SK-N-SH treated with all-trans-retinoic acid at 6 μM for 48 hours (cell line): ENCODE results near the gene SPINK13.

ENCODE experiments used
- ATAC-seq: fragments of 200-7000 bp; cut with Tn5 transposase; 3 replicates; pipeline ENCODE4 v1.9.1; 2020; ENCODE audit warnings: mild to moderate bottlenecking, moderate library complexity
- ARNTL ChIP-seq: fragments of 450-650 bp; formaldehyde crosslinking; IDR thresholded peaks from 2 replicates; pipeline ENCODE4 v1.5.0; 2020; ENCODE audit warnings: low read depth, mild to moderate bottlenecking, moderate library complexity, borderline replicate concordance
- BACH2 ChIP-seq: fragments of 250-450 bp; sonication (Bioruptor Pico); IDR thresholded peaks from 2 replicates; pipeline ENCODE4 v1.9.0; 2021; ENCODE audit warnings: mild to moderate bottlenecking, borderline replicate concordance
- CSRNP3 ChIP-seq: fragments of 250-450 bp; sonication (Bioruptor Pico); IDR thresholded peaks from 2 replicates; pipeline ENCODE4 v1.5.1; 2021; ENCODE audit warnings: mild to moderate bottlenecking, moderate library complexity
- ESRRG ChIP-seq: fragments of 250-450 bp; sonication (Bioruptor Pico); IDR thresholded peaks from 2 replicates; pipeline ENCODE4 v1.6.1; 2021; ENCODE audit warnings: mild to moderate bottlenecking
- ISL1 ChIP-seq: fragments of 250-450 bp; sonication (Bioruptor Pico); IDR thresholded peaks from 2 replicates; pipeline ENCODE4 v2.1.2; 2022; ENCODE audit warnings: mild to moderate bottlenecking, moderate library complexity
- OSR1 ChIP-seq: fragments of 250-450 bp; sonication (Bioruptor Pico); IDR thresholded peaks from 2 replicates; pipeline ENCODE4 v1.8.0; 2022; ENCODE audit warnings: moderate library complexity, mild to moderate bottlenecking, inconsistent platforms
- PATZ1 ChIP-seq: fragments of 250-450 bp; sonication (Bioruptor Pico); IDR thresholded peaks from 2 replicates; pipeline ENCODE4 v1.8.0; 2020; ENCODE audit warnings: mild to moderate bottlenecking, moderate library complexity, borderline replicate concordance
- POU6F1 ChIP-seq: fragments of 250-450 bp; sonication (Bioruptor Pico); IDR thresholded peaks from 2 replicates; pipeline ENCODE4 v1.8.0; 2021; ENCODE audit warnings: low read depth, mild to moderate bottlenecking, moderate library complexity, borderline replicate concordance
- PPARA ChIP-seq: fragments of 250-450 bp; sonication (Bioruptor Pico); IDR thresholded peaks from 2 replicates; pipeline ENCODE4 v1.5.0; 2020; ENCODE audit warnings: mild to moderate bottlenecking, borderline replicate concordance
- RARB ChIP-seq: fragments of 250-450 bp; sonication (Bioruptor Pico); IDR thresholded peaks from 2 replicates; pipeline ENCODE4 v1.8.0; 2021; ENCODE audit warnings: mild to moderate bottlenecking, moderate library complexity
- SNAI2 ChIP-seq: fragments of 250-450 bp; sonication (Bioruptor Pico); IDR thresholded peaks from 2 replicates; pipeline ENCODE4 v1.5.0; 2020; ENCODE audit warnings: mild to moderate bottlenecking, moderate library complexity
- ZFP30 ChIP-seq: fragments of 450-650 bp; formaldehyde crosslinking; IDR thresholded peaks from 2 replicates; pipeline ENCODE4 v1.5.0; 2022; ENCODE audit warnings: mild to moderate bottlenecking, moderate library complexity
- ZNF565 ChIP-seq: fragments of 450-650 bp; formaldehyde crosslinking; conservative IDR thresholded peaks from 2 replicates; pipeline ENCODE4 v1.5.0; 2020; ENCODE audit warnings: low read depth, mild to moderate bottlenecking, moderate library complexity
- ZNF70 ChIP-seq: fragments of 450-650 bp; formaldehyde crosslinking; IDR thresholded peaks from 2 replicates; pipeline ENCODE4 v1.5.0; 2020; ENCODE audit warnings: mild to moderate bottlenecking, moderate library complexity
- ZNF8 ChIP-seq: fragments of 450-650 bp; formaldehyde crosslinking; IDR thresholded peaks from 2 replicates; pipeline ENCODE4 v1.5.0; 2020; ENCODE audit warnings: mild to moderate bottlenecking, moderate library complexity
- TF ChIP-seq, protein P1 (sequence below): fragments of 250-450 bp; sonication (Bioruptor Pico); IDR thresholded peaks from 2 replicates; pipeline ENCODE4 v1.5.0; 2020; ENCODE audit warnings: mild to moderate bottlenecking, moderate library complexity

The SPINK13 gene

GRCh38 chr5:148248894-148249293, 19.7 kb upstream of the SPINK13 start:
- ATAC-seq, result no peak

GRCh38 chr5:148255456-148255855, 13.1 kb upstream of the SPINK13 start:
- no peak for TF ChIP-seq CSRNP3
- no peak for TF ChIP-seq ZNF70 (CRISPR knock-in tag)
- no peak for TF ChIP-seq PPARA (CRISPR knock-in tag)
- TF ChIP-seq PATZ1 (CRISPR knock-in tag), result no peak
- TF ChIP-seq ZNF8 (CRISPR knock-in tag), result no peak
- no peak for TF ChIP-seq ARNTL (CRISPR knock-in tag)
- TF ChIP-seq ESRRG (CRISPR knock-in tag), result no peak
- TF ChIP-seq, protein P1, sequence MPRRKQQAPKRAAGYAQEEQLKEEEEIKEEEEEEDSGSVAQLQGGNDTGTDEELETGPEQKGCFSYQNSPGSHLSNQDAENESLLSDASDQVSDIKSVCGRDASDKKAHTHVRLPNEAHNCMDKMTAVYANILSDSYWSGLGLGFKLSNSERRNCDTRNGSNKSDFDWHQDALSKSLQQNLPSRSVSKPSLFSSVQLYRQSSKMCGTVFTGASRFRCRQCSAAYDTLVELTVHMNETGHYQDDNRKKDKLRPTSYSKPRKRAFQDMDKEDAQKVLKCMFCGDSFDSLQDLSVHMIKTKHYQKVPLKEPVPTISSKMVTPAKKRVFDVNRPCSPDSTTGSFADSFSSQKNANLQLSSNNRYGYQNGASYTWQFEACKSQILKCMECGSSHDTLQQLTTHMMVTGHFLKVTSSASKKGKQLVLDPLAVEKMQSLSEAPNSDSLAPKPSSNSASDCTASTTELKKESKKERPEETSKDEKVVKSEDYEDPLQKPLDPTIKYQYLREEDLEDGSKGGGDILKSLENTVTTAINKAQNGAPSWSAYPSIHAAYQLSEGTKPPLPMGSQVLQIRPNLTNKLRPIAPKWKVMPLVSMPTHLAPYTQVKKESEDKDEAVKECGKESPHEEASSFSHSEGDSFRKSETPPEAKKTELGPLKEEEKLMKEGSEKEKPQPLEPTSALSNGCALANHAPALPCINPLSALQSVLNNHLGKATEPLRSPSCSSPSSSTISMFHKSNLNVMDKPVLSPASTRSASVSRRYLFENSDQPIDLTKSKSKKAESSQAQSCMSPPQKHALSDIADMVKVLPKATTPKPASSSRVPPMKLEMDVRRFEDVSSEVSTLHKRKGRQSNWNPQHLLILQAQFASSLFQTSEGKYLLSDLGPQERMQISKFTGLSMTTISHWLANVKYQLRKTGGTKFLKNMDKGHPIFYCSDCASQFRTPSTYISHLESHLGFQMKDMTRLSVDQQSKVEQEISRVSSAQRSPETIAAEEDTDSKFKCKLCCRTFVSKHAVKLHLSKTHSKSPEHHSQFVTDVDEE (CRISPR knock-in tag), result no peak
- TF ChIP-seq SNAI2 (CRISPR knock-in tag), result no peak
- no peak for ATAC-seq

More at GRCh38 chr5:148248894-148249293, 19.7 kb upstream of the SPINK13 start:
- TF ChIP-seq BACH2, result no peak

DNA sequence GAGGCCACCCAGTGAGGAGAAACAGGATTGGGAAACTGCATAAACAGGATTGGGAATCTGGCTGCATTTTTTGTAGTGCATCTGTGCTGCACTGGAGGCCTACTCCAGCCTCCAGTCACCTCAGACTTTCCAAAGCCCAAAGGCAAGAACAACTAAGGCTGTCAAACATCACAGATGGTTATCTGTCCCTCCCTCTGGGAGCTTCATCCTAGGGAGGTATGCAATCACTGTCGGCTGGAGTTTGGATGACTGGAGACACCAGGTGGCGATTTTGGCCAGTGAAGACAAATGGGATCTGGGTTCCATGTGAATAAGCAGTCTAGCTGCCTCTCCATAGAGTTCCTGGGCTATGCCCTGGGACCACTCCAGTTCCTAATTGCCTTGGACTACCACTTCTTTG, 9.3 kb upstream of the SPINK13 start:
- TF ChIP-seq SNAI2 (CRISPR knock-in tag) (no peak), PATZ1 (CRISPR knock-in tag) (no peak), ZNF565 (CRISPR knock-in tag) (no peak), POU6F1 (CRISPR knock-in tag) (no peak), ARNTL (CRISPR knock-in tag) (no peak), ZFP30 (CRISPR knock-in tag) (no peak), PPARA (CRISPR knock-in tag) (no peak), ESRRG (CRISPR knock-in tag) (no peak), OSR1 (no peak), RARB (CRISPR knock-in tag) (no peak), ISL1 (CRISPR knock-in tag) (no peak)
- TF ChIP-seq, protein P1 (CRISPR knock-in tag), result no peak
- no peak for ATAC-seq
